ENCODE data around the gene ATXN7L2.

GRCh38 chr1:109482242-109482641 lies 1.5 kb upstream of the ATXN7L2 start:
- TF ChIP-seq CTCF (IDR thresholded peaks at IDR 0.05): no peak
- TF ChIP-seq POLR2A (IDR thresholded peaks at IDR 0.05): no peak
